ENCODE data around the gene LEP.

The LEP gene

DNA sequence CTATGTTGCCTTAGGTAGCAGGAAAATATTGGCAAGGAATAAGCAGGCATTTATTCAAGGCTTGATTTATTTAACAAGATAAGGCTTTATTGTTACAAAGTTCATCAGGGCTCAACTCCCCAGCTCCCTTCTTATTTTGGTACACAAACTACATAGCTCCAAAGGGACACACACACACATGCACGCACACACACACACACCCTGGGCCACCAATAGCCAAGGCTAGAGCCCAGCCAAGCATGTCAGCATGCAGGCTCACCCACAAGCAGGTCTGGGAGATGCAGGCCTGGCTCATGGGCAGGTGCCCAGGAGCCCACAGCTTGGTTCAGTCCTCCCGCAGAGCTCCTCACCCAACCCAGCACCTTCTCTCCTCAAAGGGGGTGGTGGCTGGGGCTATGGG, 23.4 kb downstream of the LEP start:
- TF ChIP-seq, protein P1, sequence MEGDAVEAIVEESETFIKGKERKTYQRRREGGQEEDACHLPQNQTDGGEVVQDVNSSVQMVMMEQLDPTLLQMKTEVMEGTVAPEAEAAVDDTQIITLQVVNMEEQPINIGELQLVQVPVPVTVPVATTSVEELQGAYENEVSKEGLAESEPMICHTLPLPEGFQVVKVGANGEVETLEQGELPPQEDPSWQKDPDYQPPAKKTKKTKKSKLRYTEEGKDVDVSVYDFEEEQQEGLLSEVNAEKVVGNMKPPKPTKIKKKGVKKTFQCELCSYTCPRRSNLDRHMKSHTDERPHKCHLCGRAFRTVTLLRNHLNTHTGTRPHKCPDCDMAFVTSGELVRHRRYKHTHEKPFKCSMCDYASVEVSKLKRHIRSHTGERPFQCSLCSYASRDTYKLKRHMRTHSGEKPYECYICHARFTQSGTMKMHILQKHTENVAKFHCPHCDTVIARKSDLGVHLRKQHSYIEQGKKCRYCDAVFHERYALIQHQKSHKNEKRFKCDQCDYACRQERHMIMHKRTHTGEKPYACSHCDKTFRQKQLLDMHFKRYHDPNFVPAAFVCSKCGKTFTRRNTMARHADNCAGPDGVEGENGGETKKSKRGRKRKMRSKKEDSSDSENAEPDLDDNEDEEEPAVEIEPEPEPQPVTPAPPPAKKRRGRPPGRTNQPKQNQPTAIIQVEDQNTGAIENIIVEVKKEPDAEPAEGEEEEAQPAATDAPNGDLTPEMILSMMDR (IDR thresholded peaks at IDR 0.05; ENCODE audit: insufficient read depth, low read depth, low read length, missing control alignments) = no peak

GRCh38 chr7:128265156-128265905, 24.3 kb downstream of the LEP start:
- TF ChIP-seq, protein P1 (IDR thresholded peaks at IDR 0.05; ENCODE audit: insufficient read depth, low read depth, low read length, missing control alignments) = no peak
- DNase-seq (ENCODE audit: low read depth) = no peak

More for the DNA sequence above, 23.4 kb downstream of the LEP start:
- H3K4me3 ChIP-seq (ENCODE audit: low read length) = no peak overlapping the region
- DNase-seq (ENCODE audit: low read depth) = no peak

GRCh38 chr7:128265906-128266300, 24.8 kb downstream of the LEP start:
- no peak for DNase-seq (ENCODE audit: low read depth)
- no peak overlapping the region for H3K4me3 ChIP-seq (ENCODE audit: low read length)
- TF ChIP-seq, protein P1 (IDR thresholded peaks at IDR 0.05; ENCODE audit: insufficient read depth, low read depth, low read length, missing control alignments) = peak; percentile 15

More at GRCh38 chr7:128265156-128265905, 24.3 kb downstream of the LEP start:
- no peak overlapping the region for H3K4me3 ChIP-seq (ENCODE audit: low read length)

DNA sequence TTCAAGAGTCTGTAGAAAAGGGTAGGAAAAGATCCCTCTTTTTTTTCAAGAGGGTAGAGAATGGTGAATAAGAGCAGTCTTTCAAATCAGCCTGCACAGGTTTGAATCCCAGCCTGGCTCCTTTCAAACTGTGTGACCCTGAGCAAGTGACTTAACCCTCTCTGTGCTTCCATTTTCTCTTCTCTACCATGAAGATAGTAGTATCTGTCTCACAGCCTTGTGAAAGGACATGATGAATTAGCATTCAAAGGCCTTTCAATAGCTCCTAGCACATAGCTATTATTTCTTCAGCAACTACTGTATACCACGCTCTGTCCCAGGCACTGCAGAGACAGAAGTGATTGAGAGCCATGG, 25.4 kb downstream of the LEP start:
- TF ChIP-seq, protein P1 (IDR thresholded peaks at IDR 0.05; ENCODE audit: insufficient read depth, low read depth, low read length, missing control alignments) = no peak
- no peak for DNase-seq (ENCODE audit: low read depth)
- H3K4me3 ChIP-seq (ENCODE audit: low read length) = no peak overlapping the region

DNA sequence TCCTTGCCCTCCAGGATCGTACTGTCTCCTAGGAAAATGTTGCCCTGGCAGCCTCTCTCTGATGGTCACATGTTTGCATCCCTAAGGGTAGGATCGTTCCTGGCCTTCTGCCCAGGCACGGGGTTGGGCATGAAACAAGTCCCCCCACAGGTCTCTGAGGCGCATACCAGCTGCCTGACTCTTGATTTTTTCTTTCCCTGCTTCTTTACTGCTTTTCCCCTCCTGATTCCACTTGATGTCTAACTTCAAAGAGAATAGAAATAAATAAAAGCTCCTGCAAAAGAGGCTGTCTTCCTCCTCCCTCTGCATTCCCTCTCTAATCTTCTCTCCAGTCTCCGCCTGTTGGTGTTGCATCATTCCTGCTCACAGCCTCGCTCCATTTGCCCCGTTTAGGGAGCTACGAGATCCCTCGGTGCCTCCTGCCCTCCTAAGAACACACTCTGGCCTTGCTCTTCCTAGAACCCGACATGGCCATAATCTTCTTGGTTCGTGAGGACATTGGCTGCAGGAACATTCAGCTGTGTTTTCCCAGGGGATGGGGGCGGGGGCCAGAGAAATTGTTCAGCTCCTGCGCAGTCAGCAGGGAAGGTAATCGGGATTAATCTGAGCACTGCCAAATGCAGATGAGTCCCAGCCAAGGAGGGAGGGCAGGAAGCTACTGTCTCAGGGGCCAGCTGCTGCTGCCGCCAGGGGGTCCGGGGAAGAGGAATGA, 26.0 kb downstream of the LEP start:
- peak overlapping the region; percentile 23 for H3K4me3 ChIP-seq (ENCODE audit: low read length)
- peak; percentile 87 for DNase-seq (ENCODE audit: low read depth)
- TF ChIP-seq, protein P1 (IDR thresholded peaks at IDR 0.05; ENCODE audit: insufficient read depth, low read depth, low read length, missing control alignments) = no peak

GRCh38 chr7:128267595-128267924, 26.5 kb downstream of the LEP start:
- TF ChIP-seq, protein P1 (IDR thresholded peaks at IDR 0.05; ENCODE audit: insufficient read depth, low read depth, low read length, missing control alignments) = no peak
- peak overlapping the region; percentile 23 for H3K4me3 ChIP-seq (ENCODE audit: low read length)
- no peak for DNase-seq (ENCODE audit: low read depth)

Data from epithelial cell of esophagus (primary cell).